Activated T-cell treated with anti-CD3 and anti-CD28 coated beads, Interleukin-2, amount 50 U/mL, for 4 hours (primary cell): ENCODE results near the gene SLC35F1. TPM values are rescaled to one million over a fixed set of nuclear protein-coding genes. Genes with fewer than 3 reads are reported as not detected.
"Not testable (repeated sequence)": the region's sequence is repeated elsewhere in the genome, so short reads cannot be mapped to it uniquely, and the experiment has no call there.

ENCODE experiments used
- ATAC-seq, 2 donors: fragments of 200-7000 bp; cut with Tn5 transposase; one replicate each; pipeline ENCODE4 v1.10.0; 2021
- DNase-seq: peaks from one replicate; pipeline ENCODE4 v3.0.0-alpha.2; 2020
- H3K27me3 Mint-ChIP-seq: one replicate; pipeline ENCODE4 v1.8.0; 2021; ENCODE audit warnings: low read depth, mixed read lengths
- H3K36me3 Mint-ChIP-seq: one replicate; pipeline ENCODE4 v1.8.0; 2022; ENCODE audit warnings: mixed read lengths; ENCODE audit not compliant: insufficient read depth
- H3K4me1 Mint-ChIP-seq: one replicate; pipeline ENCODE4 v1.8.0; 2021; ENCODE audit warnings: low read depth, mixed read lengths
- H3K4me3 Mint-ChIP-seq: one replicate; pipeline ENCODE4 v1.8.0; 2021; ENCODE audit warnings: mild to moderate bottlenecking, moderate library complexity, mixed read lengths
- H3K9me3 Mint-ChIP-seq: one replicate; pipeline ENCODE4 v1.8.0; 2021; ENCODE audit warnings: mixed read lengths
- total RNA-seq, 3 donors: library from RNA; stranded (reverse); gene quantifications; one replicate each; pipeline ENCODE4 v1.2.1, GENCODE V29; 2021

Gene SLC35F1
- total RNA-seq, 3 donors from 2014 or later, result 0.13 to 0.27 (median 0.21) TPM

GRCh38 chr6:117947234-117947633, 40.2 kb downstream of the SLC35F1 start:
- Mint-ChIP-seq H3K27me3 (peaks cover 4% of the 10 kb centered on the region), H3K9me3 (no peaks in the 10 kb centered on the region), H3K36me3 (no peaks in the 10 kb centered on the region), H3K4me3 (no peak overlapping the region), H3K4me1 (no peaks in the 10 kb centered on the region)
- no peak for DNase-seq
- peak; percentile 50 to 51 for ATAC-seq

- Mint-ChIP-seq H3K27me3 (peaks cover 2% of the 10 kb centered on the region), H3K4me3 (no peak overlapping the region), H3K9me3 (no peaks in the 10 kb centered on the region), H3K36me3 (no peaks in the 10 kb centered on the region), H3K4me1 (no peaks in the 10 kb centered on the region)
- ATAC-seq (no peak), DNase-seq (no peak)
Observed at GRCh38 chr6:117951783-117952182, 44.7 kb downstream of the SLC35F1 start.

GRCh38 chr6:117955684-117956256, 48.7 kb downstream of the SLC35F1 start:
- H3K4me1 Mint-ChIP-seq, result no peaks in the 10 kb centered on the region
- no peaks in the 10 kb centered on the region for H3K36me3 Mint-ChIP-seq
- peak in 1 of 2 donors; percentile 18 for ATAC-seq
- DNase-seq, result no peak
- H3K4me3 Mint-ChIP-seq, result no peak overlapping the region
- H3K9me3 Mint-ChIP-seq, result no peaks in the 10 kb centered on the region
- peaks cover 2% of the 10 kb centered on the region for H3K27me3 Mint-ChIP-seq

GRCh38 chr6:117956386-117956785, 49.3 kb downstream of the SLC35F1 start:
- H3K9me3 Mint-ChIP-seq, result no peaks in the 10 kb centered on the region
- DNase-seq (no peak), ATAC-seq (peak in 1 of 2 donors; percentile 7)
- peaks cover 2% of the 10 kb centered on the region for H3K27me3 Mint-ChIP-seq
- H3K4me3 Mint-ChIP-seq, result no peak overlapping the region
- no peaks in the 10 kb centered on the region for H3K36me3 Mint-ChIP-seq
- no peaks in the 10 kb centered on the region for H3K4me1 Mint-ChIP-seq

GRCh38 chr6:117958536-117958935, 51.5 kb downstream of the SLC35F1 start:
- Mint-ChIP-seq H3K9me3 (no peaks in the 10 kb centered on the region), H3K4me1 (no peaks in the 10 kb centered on the region), H3K4me3 (no peak overlapping the region), H3K27me3 (peaks cover 2% of the 10 kb centered on the region), H3K36me3 (no peaks in the 10 kb centered on the region)
- DNase-seq (no peak), ATAC-seq (no peak)

GRCh38 chr6:117960877-117961276, 53.8 kb downstream of the SLC35F1 start:
- no peaks in the 10 kb centered on the region for H3K4me1 Mint-ChIP-seq
- no peak overlapping the region for H3K4me3 Mint-ChIP-seq
- no peaks in the 10 kb centered on the region for H3K36me3 Mint-ChIP-seq
- peaks cover 10% of the 10 kb centered on the region for H3K9me3 Mint-ChIP-seq
- DNase-seq (no peak), ATAC-seq (no peak)
- no peaks in the 10 kb centered on the region for H3K27me3 Mint-ChIP-seq

GRCh38 chr6:117961301-117961700, 54.2 kb downstream of the SLC35F1 start:
- no peak overlapping the region for H3K4me3 Mint-ChIP-seq
- no peak for DNase-seq
- H3K9me3 Mint-ChIP-seq, result peaks cover 12% of the 10 kb centered on the region
- no peak for ATAC-seq
- no peaks in the 10 kb centered on the region for H3K36me3 Mint-ChIP-seq
- no peaks in the 10 kb centered on the region for H3K27me3 Mint-ChIP-seq
- H3K4me1 Mint-ChIP-seq, result no peaks in the 10 kb centered on the region

- not testable (repeated sequence) for DNase-seq, H3K36me3 Mint-ChIP-seq, H3K4me1 Mint-ChIP-seq, ATAC-seq, H3K27me3 Mint-ChIP-seq, H3K4me3 Mint-ChIP-seq
- H3K9me3 Mint-ChIP-seq, result peaks cover 15% of the 10 kb centered on the region
Observed at GRCh38 chr6:117965763-117966162, 58.7 kb downstream of the SLC35F1 start.

GRCh38 chr6:117971637-117972036, 64.6 kb downstream of the SLC35F1 start:
- Mint-ChIP-seq H3K36me3 (no peaks in the 10 kb centered on the region), H3K27me3 (no peaks in the 10 kb centered on the region), H3K4me3 (no peak overlapping the region), H3K9me3 (peaks cover 6% of the 10 kb centered on the region), H3K4me1 (no peaks in the 10 kb centered on the region)
- ATAC-seq, result no peak
- no peak for DNase-seq

- ATAC-seq, result no peak
- Mint-ChIP-seq H3K4me3 (no peak overlapping the region), H3K4me1 (no peaks in the 10 kb centered on the region), H3K27me3 (peaks cover 7% of the 10 kb centered on the region), H3K36me3 (no peaks in the 10 kb centered on the region), H3K9me3 (peaks cover 6% of the 10 kb centered on the region)
- no peak for DNase-seq
Observed at GRCh38 chr6:117974914-117975627, 68.0 kb downstream of the SLC35F1 start.

GRCh38 chr6:117976030-117976651, 69.1 kb downstream of the SLC35F1 start:
- Mint-ChIP-seq H3K4me3 (no peak overlapping the region), H3K9me3 (peaks cover 6% of the 10 kb centered on the region), H3K27me3 (peaks cover 11% of the 10 kb centered on the region), H3K36me3 (no peaks in the 10 kb centered on the region), H3K4me1 (no peaks in the 10 kb centered on the region)
- DNase-seq (no peak), ATAC-seq (no peak)

- no peak overlapping the region for H3K4me3 Mint-ChIP-seq
- DNase-seq (no peak), ATAC-seq (no peak)
- H3K9me3 Mint-ChIP-seq, result no peaks in the 10 kb centered on the region
- H3K27me3 Mint-ChIP-seq, result peaks cover 8% of the 10 kb centered on the region
- no peaks in the 10 kb centered on the region for H3K4me1 Mint-ChIP-seq
- no peaks in the 10 kb centered on the region for H3K36me3 Mint-ChIP-seq
Observed at GRCh38 chr6:117985916-117986315, 78.9 kb downstream of the SLC35F1 start.

GRCh38 chr6:117986396-117986795, 79.3 kb downstream of the SLC35F1 start:
- Mint-ChIP-seq H3K36me3 (no peaks in the 10 kb centered on the region), H3K4me3 (no peak overlapping the region), H3K9me3 (no peaks in the 10 kb centered on the region), H3K4me1 (no peaks in the 10 kb centered on the region), H3K27me3 (peaks cover 4% of the 10 kb centered on the region)
- no peak for ATAC-seq
- DNase-seq, result no peak

- no peaks in the 10 kb centered on the region for H3K4me1 Mint-ChIP-seq
- no peaks in the 10 kb centered on the region for H3K9me3 Mint-ChIP-seq
- no peak for ATAC-seq
- no peaks in the 10 kb centered on the region for H3K36me3 Mint-ChIP-seq
- DNase-seq, result no peak
- H3K27me3 Mint-ChIP-seq, result peaks cover 8% of the 10 kb centered on the region
- H3K4me3 Mint-ChIP-seq, result no peak overlapping the region
Observed at GRCh38 chr6:117989086-117989485, 82.0 kb downstream of the SLC35F1 start.

GRCh38 chr6:117990151-117990550, 83.1 kb downstream of the SLC35F1 start:
- peaks cover 11% of the 10 kb centered on the region for H3K27me3 Mint-ChIP-seq

More at GRCh38 chr6:117990151-117990550, 83.1 kb downstream of the SLC35F1 start:
- ATAC-seq, result no peak
- no peak for DNase-seq
- Mint-ChIP-seq H3K4me1 (no peaks in the 10 kb centered on the region), H3K36me3 (no peaks in the 10 kb centered on the region), H3K9me3 (no peaks in the 10 kb centered on the region), H3K4me3 (no peak overlapping the region)
